CD14-positive monocyte (primary cell): ENCODE measurements around the gene TBC1D22A. TPM values are rescaled to one million over a fixed set of nuclear protein-coding genes. Genes with fewer than 3 reads are reported as not detected.
"Not testable (repeated sequence)": the region's sequence is repeated elsewhere in the genome, so short reads cannot be mapped to it uniquely, and the experiment has no call there.

Source experiments
- DNase-seq, 3 donors: peaks; one replicate each; pipeline ENCODE4 v3.0.0-alpha.2; 2011 to 2022
- H2AFZ ChIP-seq: 2 replicates; pipeline ENCODE4 v1.6.0; 2012; ENCODE audit warnings: mild to moderate bottlenecking, low read depth, low read length, inconsistent platforms; ENCODE audit not compliant: insufficient read depth, poor library complexity, severe bottlenecking
- H3K27ac ChIP-seq, 2 donors: 1 replicate in 1 of 2; 2 replicates in 1 of 2; pipeline ENCODE4 v1.5.1; 2012 to 2013; ENCODE audit warnings: low read length in 2 of 2, control low read depth in 1 of 2, inconsistent platforms in 1 of 2, low read depth in 1 of 2, mild to moderate bottlenecking in 1 of 2
- H3K27me3 ChIP-seq, 2 donors: one replicate each; pipeline versions ENCODE4 v1.6.0 to v1.6.1; 2011 to 2013; ENCODE audit warnings: low read length in 2 of 2; ENCODE audit not compliant: control insufficient read depth in 2 of 2, insufficient read depth in 2 of 2
- H3K36me3 ChIP-seq, 2 donors: replicated peaks in 1 of 2; 1 replicate in 1 of 2; 2 replicates in 1 of 2; pipeline versions ENCODE4 v1.5.1 to v1.6.1; 2012 to 2013; ENCODE audit warnings: low read length in 2 of 2, control low read depth in 1 of 2, inconsistent platforms in 1 of 2, mild to moderate bottlenecking in 1 of 2; ENCODE audit not compliant: insufficient read depth in 2 of 2, control insufficient read depth in 1 of 2
- H3K4me1 ChIP-seq, 2 donors: 1 replicate in 1 of 2; 2 replicates in 1 of 2; pipeline versions ENCODE4 v1.5.1 to v1.6.1; 2012 to 2013; ENCODE audit warnings: low read length in 2 of 2, control low read depth in 1 of 2, inconsistent platforms in 1 of 2, mild to moderate bottlenecking in 1 of 2, moderate library complexity in 1 of 2; ENCODE audit not compliant: insufficient read depth in 2 of 2, control insufficient read depth in 1 of 2
- H3K4me2 ChIP-seq: replicated peaks from 2 replicates; pipeline ENCODE3; 2012; ENCODE audit warnings: low read length, moderate library complexity, mild to moderate bottlenecking; ENCODE audit not compliant: poor library complexity, severe bottlenecking; ENCODE audit errors: extremely low read depth
- H3K4me3 ChIP-seq, 3 experiments: fragments of 200-600 bp in 1 of 3; sonication (generic) in 1 of 3; replicated peaks in 1 of 3; 1 replicate in 2 of 3; 2 replicates in 1 of 3; pipeline ENCODE4 v1.5.1; 2011 to 2013; ENCODE audit warnings: low read length in 3 of 3, mild to moderate bottlenecking in 3 of 3, control low read depth in 2 of 3, low read depth in 2 of 3, inconsistent platforms in 1 of 3, moderate library complexity in 1 of 3
- H3K79me2 ChIP-seq: 2 replicates; pipeline ENCODE4 v1.6.0; 2012; ENCODE audit warnings: mild to moderate bottlenecking, control low read depth, inconsistent platforms, low read length, moderate library complexity; ENCODE audit not compliant: insufficient read depth
- H3K9ac ChIP-seq: 2 replicates; pipeline ENCODE4 v1.6.0; 2017; ENCODE audit warnings: low read length, mild to moderate bottlenecking; ENCODE audit not compliant: insufficient read depth, poor library complexity, severe bottlenecking
- H3K9me3 ChIP-seq, 2 donors: replicated peaks in 1 of 2; 1 replicate in 1 of 2; 2 replicates in 1 of 2; pipeline versions ENCODE4 v1.5.1 to v1.6.1; 2012 to 2013; ENCODE audit warnings: low read length in 2 of 2, control low read depth in 1 of 2; ENCODE audit not compliant: control insufficient read depth in 1 of 2, insufficient read depth in 1 of 2
- H4K20me1 ChIP-seq: 2 replicates; pipeline ENCODE4 v1.6.0; 2012; ENCODE audit warnings: mild to moderate bottlenecking, low read length, control low read depth, moderate library complexity; ENCODE audit not compliant: insufficient read depth
- H3K27ac Mint-ChIP-seq, 7 donors: one replicate each; pipeline ENCODE4 v1.8.0; 2020; ENCODE audit warnings: mild to moderate bottlenecking in 7 of 7, mixed read lengths in 7 of 7, moderate library complexity in 6 of 7, inconsistent platforms in 2 of 7
- H3K27me3 Mint-ChIP-seq, 3 donors: one replicate each; pipeline ENCODE4 v1.8.0; 2021 to 2022; ENCODE audit warnings: low read depth in 3 of 3, mild to moderate bottlenecking in 3 of 3, mixed read lengths in 3 of 3, moderate library complexity in 3 of 3, inconsistent platforms in 1 of 3
- H3K36me3 Mint-ChIP-seq, 2 donors: one replicate each; pipeline ENCODE4 v1.8.0; 2020; ENCODE audit warnings: mixed read lengths in 2 of 2, inconsistent platforms in 1 of 2, mild to moderate bottlenecking in 1 of 2
- H3K4me1 Mint-ChIP-seq: one replicate; pipeline ENCODE4 v1.8.0; 2020; ENCODE audit warnings: mild to moderate bottlenecking, mixed read lengths
- H3K4me3 Mint-ChIP-seq, 2 donors: one replicate each; pipeline ENCODE4 v1.8.0; 2020; ENCODE audit warnings: mild to moderate bottlenecking in 2 of 2, mixed read lengths in 2 of 2, moderate library complexity in 1 of 2
- H3K9me3 Mint-ChIP-seq, 7 donors: one replicate each; pipeline ENCODE4 v1.8.0; 2020 to 2022; ENCODE audit warnings: mixed read lengths in 7 of 7, mild to moderate bottlenecking in 6 of 7, moderate library complexity in 6 of 7, inconsistent platforms in 2 of 7
- CTCF ChIP-seq: fragments of 200-600 bp; IDR thresholded peaks from one replicate; pipeline ENCODE4 v1.8.0; 2022; ENCODE audit warnings: antibody characterized with exemption, mild to moderate bottlenecking
- WGBS: methylation state at CpG from one replicate; pipeline ENCODE4 v1.1.5; 2013; ENCODE audit warnings: missing lambda C conversion rate; ENCODE audit not compliant: insufficient coverage; 5-methylcytosine and 5-hydroxymethylcytosine counted together
- intact Hi-C, 2 donors: fragments of 100-400 bp; cut with micrococcal nuclease; formaldehyde crosslinking; loops; one replicate each; pipeline versions ENCODE4 v1.15.0 to v1.15.1; 2023
- polyA plus RNA-seq, 3 donors: library from polyadenylated mRNA; depleted of rRNA in 1 of 3; unstranded in 2 of 3; stranded (reverse) in 1 of 3; fragments of 300-500 nt in 2 of 3; fragments of >200 nt in 1 of 3; fragmentation: Illumina TruSeq in 2 of 3; gene quantifications; 1 replicate in 2 of 3; 2 replicates in 1 of 3; pipeline ENCODE4 v1.2.3, GENCODE V29; 2012 to 2021

The TBC1D22A gene
- polyA plus RNA-seq, 3 donors = 25.9 to 36.2 (median 29.5) TPM

DNA sequence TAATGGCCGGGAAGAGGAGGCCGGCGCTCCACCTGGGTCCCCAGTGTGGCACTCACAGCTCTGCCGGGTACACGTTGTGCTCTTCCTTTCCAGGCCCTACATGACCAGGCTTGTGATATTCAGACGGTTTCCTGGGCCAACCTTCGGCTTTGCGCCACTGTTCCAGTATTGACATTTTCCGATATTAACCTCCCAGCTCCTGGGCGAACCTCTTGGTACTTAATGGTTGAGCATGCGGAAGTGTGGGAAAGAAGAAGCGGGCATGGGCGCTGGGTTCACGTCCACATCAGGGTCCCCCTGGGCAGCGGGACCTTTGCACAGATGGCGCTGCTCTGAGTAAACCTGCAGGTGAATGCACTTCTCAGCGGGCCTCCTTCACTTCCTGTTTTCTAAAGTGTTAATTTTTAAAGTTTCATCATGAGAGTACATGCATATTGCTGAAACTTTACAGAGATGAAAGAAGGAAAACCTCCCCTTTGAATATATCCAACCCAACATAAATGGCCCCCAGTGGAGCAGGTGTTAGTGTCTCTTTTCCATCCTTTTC lies 286.7 kb downstream of the TBC1D22A start:
- H3K27me3 ChIP-seq = no peaks in the 10 kb centered on the region
- Mint-ChIP-seq H3K27ac (no peak overlapping the region), H3K27me3 (no peaks in the 10 kb centered on the region), H3K9me3 (peaks cover 0 to 3% (median 0%) of the 10 kb centered on the region in 7 donors), H3K4me3 (no peak overlapping the region), H3K4me1 (peaks cover 12% of the 10 kb centered on the region), H3K36me3 (peaks cover 17 to 28% of the 10 kb centered on the region in 2 donors)
- no peak overlapping the region for H3K4me2 ChIP-seq
- peaks cover 96% of the 10 kb centered on the region for H4K20me1 ChIP-seq
- peaks cover 11 to 12% of the 10 kb centered on the region in 2 donors for H3K36me3 ChIP-seq
- H3K27ac ChIP-seq = no peak overlapping the region
- H3K4me1 ChIP-seq = no peaks in the 10 kb centered on the region
- H2AFZ ChIP-seq = no peak overlapping the region
- H3K9ac ChIP-seq = no peak overlapping the region
- intact Hi-C loops = no loop called here
- 89% methylated on average over 11 of the region's 17 CpGs for WGBS
- H3K79me2 ChIP-seq = no peaks in the 10 kb centered on the region
- no peak overlapping the region for H3K4me3 ChIP-seq
- TF ChIP-seq CTCF = no peak
- DNase-seq = no peak
- H3K9me3 ChIP-seq = no peaks in the 10 kb centered on the region

GRCh38 chr22:47049736-47050400 lies 287.4 kb downstream of the TBC1D22A start:
- not testable (repeated sequence) for H3K27ac Mint-ChIP-seq, H3K79me2 ChIP-seq
- 92% methylated on average over 14 of the region's 17 CpGs for WGBS

More at GRCh38 chr22:47049736-47050400, 287.4 kb downstream of the TBC1D22A start:
- DNase-seq, H3K4me2 ChIP-seq, H3K4me3 ChIP-seq, H3K9ac ChIP-seq, H3K4me3 Mint-ChIP-seq, H3K4me1 Mint-ChIP-seq, H3K9me3 Mint-ChIP-seq, H3K4me1 ChIP-seq, H3K27ac ChIP-seq, H2AFZ ChIP-seq, H3K9me3 ChIP-seq, H3K27me3 Mint-ChIP-seq, intact Hi-C loops, H3K27me3 ChIP-seq: not testable (repeated sequence)
- H3K36me3 Mint-ChIP-seq = peaks cover 22 to 34% of the 10 kb centered on the region in 2 donors
- peaks cover 95% of the 10 kb centered on the region for H4K20me1 ChIP-seq
- H3K36me3 ChIP-seq = peaks cover 11 to 16% of the 10 kb centered on the region in 2 donors
